Gastroesophageal sphincter (tissue), 3 donors: ENCODE data around the gene APOL5.

ENCODE experiments used
- POLR2A ChIP-seq, 2 donors: fragments of 450-650 bp; IDR thresholded peaks; one replicate each; pipeline ENCODE4 v1.6.1; 2017; ENCODE audit warnings: antibody characterized with exemption in 2 of 2, mild to moderate bottlenecking in 2 of 2, moderate library complexity in 1 of 2
- TF ChIP-seq, protein P1 (sequence below), 4 experiments: fragments of 200-600 bp in 2 of 4; fragments of 450-650 bp in 2 of 4; sonication (generic) in 1 of 4; IDR thresholded peaks; one replicate each; pipeline ENCODE4 v1.5.1; 2017 to 2019; ENCODE audit warnings: antibody characterized with exemption in 4 of 4, mild to moderate bottlenecking in 2 of 4, moderate library complexity in 2 of 4

- TF ChIP-seq, protein P1, sequence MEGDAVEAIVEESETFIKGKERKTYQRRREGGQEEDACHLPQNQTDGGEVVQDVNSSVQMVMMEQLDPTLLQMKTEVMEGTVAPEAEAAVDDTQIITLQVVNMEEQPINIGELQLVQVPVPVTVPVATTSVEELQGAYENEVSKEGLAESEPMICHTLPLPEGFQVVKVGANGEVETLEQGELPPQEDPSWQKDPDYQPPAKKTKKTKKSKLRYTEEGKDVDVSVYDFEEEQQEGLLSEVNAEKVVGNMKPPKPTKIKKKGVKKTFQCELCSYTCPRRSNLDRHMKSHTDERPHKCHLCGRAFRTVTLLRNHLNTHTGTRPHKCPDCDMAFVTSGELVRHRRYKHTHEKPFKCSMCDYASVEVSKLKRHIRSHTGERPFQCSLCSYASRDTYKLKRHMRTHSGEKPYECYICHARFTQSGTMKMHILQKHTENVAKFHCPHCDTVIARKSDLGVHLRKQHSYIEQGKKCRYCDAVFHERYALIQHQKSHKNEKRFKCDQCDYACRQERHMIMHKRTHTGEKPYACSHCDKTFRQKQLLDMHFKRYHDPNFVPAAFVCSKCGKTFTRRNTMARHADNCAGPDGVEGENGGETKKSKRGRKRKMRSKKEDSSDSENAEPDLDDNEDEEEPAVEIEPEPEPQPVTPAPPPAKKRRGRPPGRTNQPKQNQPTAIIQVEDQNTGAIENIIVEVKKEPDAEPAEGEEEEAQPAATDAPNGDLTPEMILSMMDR (IDR thresholded peaks at IDR 0.05), result no peak
- TF ChIP-seq POLR2A (IDR thresholded peaks at IDR 0.05), result no peak
These were observed 19.0 kb downstream of the APOL5 start for GRCh38 chr22:35736701-35737100.
